GM19328 (cell line): ENCODE results near the gene XYLT1.

Source experiments
- ATAC-seq: cut with Tn5 transposase; IDR thresholded peaks from one replicate; pipeline ENCODE4 v1.9.1; 2021; ENCODE audit warnings: mild to moderate bottlenecking, moderate library complexity; ENCODE audit not compliant: unreplicated experiment

The XYLT1 gene

GRCh38 chr16:17213974-17214373 lies 256.8 kb downstream of the XYLT1 start:
- ATAC-seq, result no peak

GRCh38 chr16:17213025-17213424 lies 257.7 kb downstream of the XYLT1 start:
- no peak for ATAC-seq

DNA sequence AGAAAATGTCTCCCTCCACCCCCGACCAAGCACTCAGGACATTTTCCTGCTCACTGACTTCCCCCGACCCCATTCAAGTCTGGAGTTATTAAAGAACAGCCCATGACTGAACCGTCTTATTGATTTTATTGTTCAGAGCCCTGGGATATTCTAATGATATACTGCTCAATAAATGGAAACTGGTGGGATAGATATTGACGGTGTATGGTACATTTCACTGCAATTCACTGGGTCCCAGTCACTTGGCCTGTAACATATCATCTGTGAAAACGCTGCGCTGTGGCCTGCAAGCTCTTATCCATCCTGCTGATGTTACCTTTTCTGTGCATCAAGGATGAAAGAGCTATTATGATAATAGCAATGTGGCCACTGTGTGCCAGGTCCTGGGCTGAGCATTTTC lies 258.2 kb downstream of the XYLT1 start:
- no peak for ATAC-seq

- ATAC-seq, result no peak
Observed at GRCh38 chr16:17211797-17212196, 259.0 kb downstream of the XYLT1 start.

GRCh38 chr16:17206712-17207111 lies 264.0 kb downstream of the XYLT1 start:
- ATAC-seq, result no peak

DNA sequence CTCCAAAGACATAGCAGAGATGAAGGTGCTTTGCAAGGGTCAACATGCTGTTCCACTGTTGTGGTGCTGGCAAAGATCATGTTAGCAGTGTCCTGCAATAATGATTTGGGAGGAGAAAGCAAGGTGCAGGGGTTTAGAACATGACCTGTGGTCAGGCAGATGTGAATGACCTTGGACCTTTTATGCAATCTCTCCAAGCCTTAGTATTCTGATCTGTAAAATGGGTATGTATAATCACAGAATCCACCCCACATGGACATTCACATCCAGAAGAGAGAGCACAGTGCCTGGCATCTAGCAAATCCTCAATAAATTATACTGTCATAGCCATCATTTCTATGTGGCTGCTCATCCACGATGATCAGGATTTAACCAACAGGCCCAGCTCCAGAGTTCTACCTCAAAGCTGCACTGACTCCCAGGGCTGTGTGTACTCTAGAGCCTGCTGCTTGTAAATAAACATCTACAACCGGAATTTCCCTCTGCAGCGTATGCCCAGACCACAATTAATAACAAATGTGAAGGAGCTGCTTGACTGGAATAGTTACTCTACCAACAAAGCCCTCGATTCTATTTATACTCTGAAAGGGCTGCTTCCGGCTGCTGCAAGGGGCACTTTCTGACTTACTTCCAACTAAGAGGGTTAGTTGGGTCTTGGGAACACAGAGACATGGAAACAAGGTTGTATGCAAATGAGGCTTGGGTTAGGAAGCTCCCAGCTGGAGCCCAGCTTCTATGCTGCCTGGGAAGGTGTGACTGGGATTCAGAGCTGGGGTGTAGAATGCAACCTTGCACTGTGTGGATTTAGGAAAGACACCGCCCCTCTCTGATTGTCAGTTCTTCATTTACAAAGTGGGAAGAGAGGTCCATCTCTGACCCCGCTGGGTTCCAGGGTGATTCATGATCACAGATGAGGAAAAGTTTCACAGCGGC lies 265.2 kb downstream of the XYLT1 start:
- ATAC-seq, result no peak

DNA sequence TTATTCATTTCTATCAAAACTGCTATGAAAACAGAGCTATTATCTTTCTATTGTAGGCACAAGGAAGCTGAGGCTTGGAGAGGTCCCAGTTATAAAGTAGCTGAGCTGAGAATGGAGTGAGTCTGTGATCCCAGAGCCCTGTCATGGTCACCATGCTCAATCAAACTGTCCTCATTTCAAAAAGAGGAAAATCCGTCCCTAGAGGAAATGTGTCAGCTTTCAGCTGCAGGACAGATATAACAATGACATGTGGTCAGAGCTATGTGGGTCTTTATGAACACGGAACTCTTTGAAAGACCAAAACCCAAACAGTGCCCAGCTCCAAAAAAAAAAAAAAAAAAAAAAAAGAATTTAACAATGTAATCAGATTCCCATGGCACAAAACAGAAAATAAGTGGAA lies 266.1 kb downstream of the XYLT1 start:
- ATAC-seq, result no peak

- ATAC-seq, result no peak
Observed at GRCh38 chr16:17204206-17204605, 266.6 kb downstream of the XYLT1 start.

- no peak for ATAC-seq
Observed at GRCh38 chr16:17203424-17203823, 267.3 kb downstream of the XYLT1 start.

- no peak for ATAC-seq
Observed at GRCh38 chr16:17199135-17199534, 271.6 kb downstream of the XYLT1 start.

- ATAC-seq, result no peak
Observed at GRCh38 chr16:17196526-17196925, 274.2 kb downstream of the XYLT1 start.

DNA sequence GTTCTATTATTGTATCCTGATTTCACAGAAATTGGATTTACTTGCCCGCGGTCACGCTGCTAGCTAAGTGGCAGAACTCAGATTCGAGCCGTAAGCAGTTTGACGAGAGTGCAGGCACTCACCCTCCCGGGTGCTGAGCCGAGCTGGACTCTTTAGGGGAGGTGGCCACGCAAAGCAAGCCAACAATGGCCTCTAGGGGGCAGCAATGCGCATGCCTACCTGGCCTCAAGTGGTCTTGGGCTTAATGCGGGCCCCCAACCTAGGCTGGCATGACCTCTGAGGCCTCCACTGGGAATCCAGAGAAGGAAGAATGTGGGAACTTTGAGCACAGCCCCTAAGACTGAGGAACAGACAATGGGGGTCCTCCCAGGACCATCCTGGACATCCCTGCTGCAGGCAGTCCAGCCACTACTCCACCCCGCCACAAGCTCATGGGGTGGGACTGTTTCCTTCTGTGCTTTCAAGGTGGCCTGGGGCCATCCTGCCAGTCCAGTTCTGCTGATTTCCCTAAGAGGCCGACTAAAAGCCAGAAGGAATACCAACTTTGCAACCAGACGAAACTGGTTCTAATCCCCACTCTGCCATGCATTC lies 276.5 kb downstream of the XYLT1 start:
- no peak for ATAC-seq

GRCh38 chr16:17193566-17194100 lies 277.1 kb downstream of the XYLT1 start:
- no peak for ATAC-seq

- ATAC-seq, result no peak
Observed at GRCh38 chr16:17184026-17184425, 286.7 kb downstream of the XYLT1 start.

DNA sequence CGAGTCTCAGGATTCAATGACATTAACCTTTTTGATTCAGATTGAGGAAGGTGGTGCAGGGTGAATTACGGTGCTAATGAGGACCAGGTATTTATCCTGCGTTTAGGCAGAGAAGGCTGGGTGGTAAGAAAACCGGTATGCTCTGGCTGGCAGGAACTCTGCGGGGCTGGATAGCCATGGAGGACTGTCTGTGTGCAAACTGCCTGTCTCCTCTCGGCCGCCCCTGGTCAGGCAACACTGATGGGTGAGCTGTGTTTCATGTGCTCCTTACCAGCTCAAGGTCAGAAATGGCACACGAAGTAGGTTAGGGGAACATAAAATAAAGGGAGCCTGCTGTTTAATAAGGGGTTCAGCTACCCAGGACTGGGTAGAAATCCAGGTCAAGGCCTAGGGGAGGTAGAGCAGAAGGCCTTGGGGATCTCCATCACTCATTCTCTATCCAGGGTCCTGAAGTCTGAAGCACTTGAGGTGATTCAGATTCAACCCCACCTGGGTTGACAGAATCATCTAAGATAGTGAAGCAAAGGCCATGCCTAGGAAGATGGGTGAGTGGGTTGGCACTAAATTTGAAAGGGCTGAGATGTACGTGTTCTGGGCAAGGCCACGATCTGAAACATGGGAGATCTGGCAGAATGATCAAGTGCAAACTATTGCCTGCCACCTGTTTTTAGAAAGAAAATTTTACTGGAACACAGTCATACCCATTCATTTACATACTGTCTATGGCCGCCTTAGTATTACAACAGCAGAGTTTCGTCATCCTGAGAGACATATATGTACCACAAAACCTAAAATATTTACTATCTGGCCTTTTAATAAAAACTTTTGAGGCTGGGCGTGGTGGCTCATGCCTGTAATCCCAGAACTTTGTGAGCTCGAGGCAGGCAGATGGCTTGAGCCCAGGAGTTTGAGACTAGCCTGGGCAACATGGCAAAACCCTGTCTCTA lies 292.5 kb downstream of the XYLT1 start:
- ATAC-seq, result no peak

DNA sequence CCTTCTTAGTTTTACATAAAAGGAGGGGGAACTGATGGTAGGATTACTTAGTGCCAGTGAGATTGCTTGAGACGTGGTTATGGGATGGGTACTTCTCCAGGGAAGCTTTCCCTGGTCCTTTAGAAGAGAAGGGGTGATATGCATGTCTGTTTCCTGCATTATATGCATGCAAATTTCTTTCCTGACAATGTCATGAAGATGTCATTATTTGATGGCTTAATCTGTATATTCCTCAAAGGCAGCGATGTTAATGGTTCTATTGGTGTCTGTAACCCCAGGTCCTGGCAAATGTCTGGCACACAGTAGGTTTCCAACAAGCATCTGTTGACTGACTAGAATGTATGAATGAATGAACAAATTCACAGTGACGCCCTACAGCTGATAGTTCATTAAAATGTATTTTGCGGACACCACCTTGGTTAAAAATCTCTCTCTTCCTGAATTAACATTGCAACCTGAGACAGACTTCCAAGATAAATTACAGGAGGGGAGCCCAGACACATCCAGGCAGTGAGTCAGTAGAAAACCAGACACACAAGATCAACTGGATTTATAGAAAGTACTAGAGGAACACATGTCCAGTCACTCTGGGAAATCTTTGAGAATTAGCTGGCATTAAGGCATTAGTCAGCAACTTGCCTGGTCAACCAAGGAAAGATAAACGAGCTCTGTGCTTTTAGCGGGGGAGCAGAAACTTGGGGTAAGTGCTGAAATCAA lies 293.4 kb downstream of the XYLT1 start:
- ATAC-seq, result no peak

DNA sequence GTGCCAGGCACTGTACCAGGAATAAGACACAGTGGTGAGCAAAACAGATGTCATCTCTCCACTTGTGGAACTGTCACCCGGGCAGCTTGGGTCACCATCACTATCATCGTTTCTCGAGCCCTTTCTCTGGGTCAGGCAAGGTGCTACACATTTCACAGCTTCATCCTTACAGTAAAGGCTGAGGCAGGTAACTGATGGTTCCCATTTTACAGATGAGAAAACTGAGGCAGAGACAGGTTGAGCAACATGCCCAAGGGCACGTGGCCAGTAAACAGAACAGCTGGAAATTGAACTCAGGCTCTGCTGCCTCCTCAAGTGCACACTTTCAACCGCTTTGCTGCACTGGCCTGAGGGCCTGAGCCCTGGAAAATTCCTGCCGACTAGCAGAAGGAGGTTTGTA lies 294.6 kb downstream of the XYLT1 start:
- ATAC-seq, result no peak

- no peak for ATAC-seq
Observed at GRCh38 chr16:17173281-17173680, 297.5 kb downstream of the XYLT1 start.

DNA sequence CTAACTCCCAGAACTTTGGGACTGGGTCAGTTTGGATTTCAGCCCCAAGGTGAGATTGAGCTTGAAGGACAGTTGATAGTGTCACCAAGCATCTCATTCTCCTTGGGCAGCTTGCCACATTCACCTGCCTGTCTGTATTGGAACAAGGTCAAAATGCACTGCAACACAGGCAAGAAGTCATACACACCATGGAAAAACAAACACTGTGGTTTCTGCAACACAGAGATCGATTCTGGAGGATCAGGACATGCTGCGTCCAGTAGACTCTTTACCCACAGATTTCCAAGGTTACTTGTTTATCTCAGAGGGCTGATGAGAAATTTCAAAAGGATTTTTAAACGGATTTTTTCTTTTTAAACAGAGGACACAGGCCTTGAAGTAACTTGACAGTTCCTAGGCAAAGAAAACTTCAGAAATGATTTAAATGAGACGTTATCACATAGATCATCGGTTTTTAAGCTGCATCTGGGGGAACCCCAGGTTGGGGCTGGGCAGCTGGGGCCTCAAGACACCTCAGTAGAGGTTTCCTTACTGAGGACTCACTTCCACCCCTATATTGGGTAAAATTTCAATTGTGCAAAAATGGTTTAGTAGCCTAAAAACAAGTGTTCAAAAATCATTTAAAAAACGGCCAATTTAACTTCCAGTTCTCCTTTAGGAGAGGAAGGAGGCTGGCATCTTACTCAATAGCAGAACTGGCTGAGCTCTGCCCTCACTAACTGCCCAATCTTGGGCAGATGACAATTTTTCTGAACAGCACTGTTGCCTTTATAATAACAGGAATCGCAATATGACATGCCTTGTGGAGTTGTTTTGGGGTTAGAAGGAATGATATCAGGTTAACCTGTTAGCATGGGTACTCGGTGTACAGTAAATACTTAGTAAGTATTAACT lies 299.3 kb downstream of the XYLT1 start:
- no peak for ATAC-seq
